H9 (cell line): ENCODE results near the gene WDR5. TPM values are rescaled to one million over a fixed set of nuclear protein-coding genes. Genes with fewer than 3 reads are reported as not detected.

Experiments used
- DNase-seq: peaks from one replicate; pipeline ENCODE4 v3.0.0-alpha.2; 2017
- H2AFZ ChIP-seq: one replicate; pipeline ENCODE4 v1.6.1; 2013; ENCODE audit warnings: mild to moderate bottlenecking, low read length, control low read depth, moderate library complexity
- H2AK5ac ChIP-seq: 2 replicates; pipeline ENCODE4 v1.6.1; 2013; ENCODE audit warnings: low read length, control low read depth, mixed read lengths; ENCODE audit not compliant: insufficient read length
- H2BK120ac ChIP-seq: one replicate; pipeline ENCODE4 v1.6.1; 2013; ENCODE audit warnings: low read depth, mild to moderate bottlenecking, low read length, control low read depth, inconsistent platforms; ENCODE audit not compliant: poor library complexity, severe bottlenecking
- H2BK12ac ChIP-seq: 2 replicates; pipeline ENCODE4 v1.6.1; 2013; ENCODE audit warnings: low read length, control low read depth, mixed read lengths, low read depth; ENCODE audit not compliant: insufficient read length
- H2BK15ac ChIP-seq: 2 replicates; pipeline ENCODE4 v1.6.1; 2013; ENCODE audit warnings: low read depth, low read length, control low read depth
- H2BK20ac ChIP-seq: one replicate; pipeline ENCODE4 v1.6.1; 2013; ENCODE audit warnings: low read depth, mild to moderate bottlenecking, low read length, control low read depth, inconsistent platforms; ENCODE audit not compliant: poor library complexity, severe bottlenecking
- H2BK5ac ChIP-seq: 2 replicates; pipeline ENCODE4 v1.6.1; 2013; ENCODE audit warnings: low read length, control low read depth, mixed read lengths; ENCODE audit not compliant: insufficient read length
- H3K14ac ChIP-seq: 2 replicates; pipeline ENCODE4 v1.6.1; 2013; ENCODE audit warnings: low read length, control low read depth; ENCODE audit not compliant: insufficient read depth
- H3K18ac ChIP-seq: 2 replicates; pipeline ENCODE4 v1.6.1; 2013; ENCODE audit warnings: low read depth, mild to moderate bottlenecking, mixed read lengths, low read length, control low read depth; ENCODE audit not compliant: insufficient read length
- H3K23ac ChIP-seq: 2 replicates; pipeline ENCODE4 v1.6.1; 2013; ENCODE audit warnings: low read length, control low read depth, mixed read lengths, low read depth; ENCODE audit not compliant: insufficient read length
- H3K23me2 ChIP-seq: 2 replicates; pipeline ENCODE4 v1.6.1; 2013; ENCODE audit warnings: low read depth, mild to moderate bottlenecking, mixed read lengths, low read length, control low read depth; ENCODE audit not compliant: insufficient read length, poor library complexity, severe bottlenecking
- H3K27ac ChIP-seq: 2 replicates; pipeline ENCODE4 v1.5.1; 2013; ENCODE audit warnings: low read length, control low read depth, mixed read lengths, low read depth; ENCODE audit not compliant: insufficient read length
- H3K27me3 ChIP-seq: 2 replicates; pipeline ENCODE4 v1.6.1; 2013; ENCODE audit warnings: low read length, control low read depth, inconsistent platforms; ENCODE audit not compliant: insufficient read depth
- H3K4ac ChIP-seq: 2 replicates; pipeline ENCODE4 v1.6.1; 2013; ENCODE audit warnings: low read depth, mild to moderate bottlenecking, control low read depth, inconsistent platforms, low read length, moderate library complexity
- H3K4me1 ChIP-seq: 2 replicates; pipeline ENCODE4 v1.6.1; 2013; ENCODE audit warnings: low read length, control low read depth, inconsistent platforms; ENCODE audit not compliant: insufficient read depth
- H3K4me2 ChIP-seq: 2 replicates; pipeline ENCODE4 v1.6.1; 2013; ENCODE audit warnings: low read length, control low read depth, mixed read lengths; ENCODE audit not compliant: insufficient read length, insufficient read depth
- H3K56ac ChIP-seq: 2 replicates; pipeline ENCODE4 v1.6.1; 2013; ENCODE audit warnings: low read depth, mild to moderate bottlenecking, mixed read lengths, low read length, control low read depth; ENCODE audit not compliant: insufficient read length
- H3K79me1 ChIP-seq: 2 replicates; pipeline ENCODE4 v1.6.1; 2013; ENCODE audit warnings: low read depth, mild to moderate bottlenecking, moderate library complexity, low read length, control low read depth, inconsistent platforms; ENCODE audit not compliant: insufficient read depth, poor library complexity, severe bottlenecking
- H3K79me2 ChIP-seq: 2 replicates; pipeline ENCODE4 v1.6.1; 2013; ENCODE audit warnings: low read length, control low read depth, inconsistent platforms; ENCODE audit not compliant: insufficient read depth
- H3K9ac ChIP-seq: 2 replicates; pipeline ENCODE4 v1.6.1; 2013; ENCODE audit warnings: low read length, control low read depth, mixed read lengths; ENCODE audit not compliant: insufficient read length; ENCODE audit errors: extremely low read depth
- H3K9me3 ChIP-seq: one replicate; pipeline ENCODE4 v1.6.1; 2013; ENCODE audit warnings: low read depth, low read length, inconsistent platforms; ENCODE audit not compliant: control insufficient read depth
- H3T11ph ChIP-seq: one replicate; pipeline ENCODE4 v1.6.1; 2013; ENCODE audit warnings: mild to moderate bottlenecking, low read length, control low read depth, inconsistent platforms
- H4K20me1 ChIP-seq: one replicate; pipeline ENCODE4 v1.6.1; 2013; ENCODE audit not compliant: control insufficient read depth, insufficient read length, insufficient read depth
- H4K5ac ChIP-seq: 2 replicates; pipeline ENCODE4 v1.6.1; 2013; ENCODE audit warnings: low read depth, mild to moderate bottlenecking, mixed read lengths, low read length, control low read depth; ENCODE audit not compliant: insufficient read length
- H4K8ac ChIP-seq: replicated peaks from 2 replicates; pipeline ENCODE4 v1.6.1; 2013; ENCODE audit warnings: low read length, control low read depth, mixed read lengths, low read depth; ENCODE audit not compliant: insufficient read length
- H4K91ac ChIP-seq: 2 replicates; pipeline ENCODE4 v1.6.1; 2013; ENCODE audit warnings: low read depth, mild to moderate bottlenecking, moderate library complexity, mixed read lengths, low read length, control low read depth; ENCODE audit not compliant: insufficient read length
- H3K27ac Mint-ChIP-seq, 3 experiments: 2 replicates in 2 of 3; 3 replicates in 1 of 3; pipeline ENCODE4 v1.8.0; 2020 to 2021; ENCODE audit warnings: mixed read lengths in 3 of 3, mild to moderate bottlenecking in 1 of 3, moderate library complexity in 1 of 3
- H3K27me3 Mint-ChIP-seq: 2 replicates; pipeline ENCODE4 v1.8.0; 2021; ENCODE audit warnings: low read depth, mild to moderate bottlenecking, moderate library complexity, mixed read lengths
- H3K36me3 Mint-ChIP-seq, 3 experiments: 2 replicates in 2 of 3; 3 replicates in 1 of 3; pipeline ENCODE4 v1.8.0; 2020 to 2021; ENCODE audit warnings: low read depth in 3 of 3, mixed read lengths in 3 of 3; ENCODE audit not compliant: insufficient read depth in 1 of 3
- H3K4me1 Mint-ChIP-seq, 2 experiments: 2 replicates each; pipeline ENCODE4 v1.8.0; 2020; ENCODE audit warnings: mixed read lengths in 2 of 2
- H3K4me3 Mint-ChIP-seq, 2 experiments: 2 replicates in 1 of 2; 3 replicates in 1 of 2; pipeline ENCODE4 v1.8.0; 2020 to 2021; ENCODE audit warnings: mild to moderate bottlenecking in 2 of 2, mixed read lengths in 2 of 2, moderate library complexity in 1 of 2
- H3K9me3 Mint-ChIP-seq, 2 experiments: 2 replicates in 1 of 2; 3 replicates in 1 of 2; pipeline ENCODE4 v1.8.0; 2020; ENCODE audit warnings: mild to moderate bottlenecking in 2 of 2, mixed read lengths in 2 of 2, moderate library complexity in 1 of 2
- CTCF ChIP-seq: fragments of 200-600 bp; sonication (generic); conservative IDR thresholded peaks from 3 replicates; pipeline ENCODE4 v1.8.0; 2021; ENCODE audit warnings: antibody characterized with exemption, mild to moderate bottlenecking
- WGBS: extraction: QIAGEN DNeasy Blood & Tissue Kit; methylation state at CpG from one replicate; pipeline ENCODE4 v1.1.7; 2013; ENCODE audit warnings: missing lambda C conversion rate, low lambda C conversion rate, mixed read lengths; ENCODE audit not compliant: insufficient read length; ENCODE audit errors: extremely low coverage; 5-methylcytosine and 5-hydroxymethylcytosine counted together
- total RNA-seq: library from RNA; stranded (reverse); gene quantifications from 2 replicates; pipeline ENCODE4 v1.2.1, GENCODE V29; 2021

The WDR5 gene
- total RNA-seq, 1 experiment from 2014 or later = 72.3 TPM

DNA sequence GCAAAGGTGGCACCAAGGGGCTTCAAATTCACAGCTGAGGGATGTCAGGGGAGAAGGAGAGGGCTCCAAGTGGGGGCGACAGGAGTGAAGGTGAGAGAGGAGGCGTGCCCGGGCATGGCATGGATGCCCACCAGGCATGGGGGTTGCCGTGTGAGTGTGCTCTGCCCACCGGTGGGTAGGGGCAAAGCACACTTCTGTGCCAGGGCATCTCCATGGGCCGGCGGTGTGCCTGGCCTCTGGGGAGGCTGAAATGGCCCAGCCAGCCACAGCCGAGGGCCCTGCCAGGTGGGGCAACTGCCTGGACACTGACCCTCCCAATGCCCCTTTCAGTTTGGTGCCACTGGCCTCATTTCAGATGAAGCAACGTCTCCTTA, 42.5 kb downstream of the WDR5 start:
- no peak overlapping the region for H4K5ac ChIP-seq
- H3K56ac ChIP-seq = no peak overlapping the region
- peaks cover 5% of the 10 kb centered on the region for H3K27me3 Mint-ChIP-seq
- peaks cover 3 to 12% of the 10 kb centered on the region in 2 experiments; a peak in 3 of 4 replicates for H3K4me1 Mint-ChIP-seq
- H2AK5ac ChIP-seq = no peak overlapping the region
- no peak overlapping the region for H3K9ac ChIP-seq
- no peaks in the 10 kb centered on the region for H3K4me1 ChIP-seq
- WGBS = no CpG with 5 or more reads among the region's 9 CpGs
- H3K27me3 ChIP-seq = no peaks in the 10 kb centered on the region
- H3K4me2 ChIP-seq = no peak overlapping the region
- no peak overlapping the region for H2BK120ac ChIP-seq
- peaks cover 0 to 3% (median 0%) of the 10 kb centered on the region in 3 experiments; a peak in 2 of 7 replicates for H3K36me3 Mint-ChIP-seq
- no peak overlapping the region for H3K4me3 Mint-ChIP-seq
- no peak overlapping the region for H2BK5ac ChIP-seq
- H3K79me1 ChIP-seq = no peaks in the 10 kb centered on the region
- no peak overlapping the region for H4K91ac ChIP-seq
- H2BK12ac ChIP-seq = no peak overlapping the region
- H4K8ac ChIP-seq = no peak overlapping the region
- H3T11ph ChIP-seq = no peak overlapping the region
- peaks cover 2% of the 10 kb centered on the region for H4K20me1 ChIP-seq
- H3K23me2 ChIP-seq = no peaks in the 10 kb centered on the region
- no peak overlapping the region for H2BK20ac ChIP-seq
- no peak overlapping the region for H3K27ac ChIP-seq
- H3K79me2 ChIP-seq = no peaks in the 10 kb centered on the region
- no peak for TF ChIP-seq CTCF
- no peak overlapping the region for H3K23ac ChIP-seq
- DNase-seq = no peak
- no peak overlapping the region for H2AFZ ChIP-seq
- H3K4ac ChIP-seq = no peak overlapping the region
- H3K9me3 Mint-ChIP-seq = peaks cover 7 to 8% of the 10 kb centered on the region in 2 experiments
- no peak overlapping the region for H2BK15ac ChIP-seq
- no peak overlapping the region for H3K14ac ChIP-seq
- H3K27ac Mint-ChIP-seq = no peak overlapping the region
- no peak overlapping the region for H3K18ac ChIP-seq
- H3K9me3 ChIP-seq = no peaks in the 10 kb centered on the region
